Nephron (organoid): ENCODE measurements around the gene PFDN1.

Experiments
- H3K27ac Mint-ChIP-seq, 3 experiments: 2 replicates each; pipeline ENCODE4 v1.8.0; 2020; ENCODE audit warnings: mixed read lengths in 3 of 3, mild to moderate bottlenecking in 2 of 3, moderate library complexity in 1 of 3
- H3K27me3 Mint-ChIP-seq: 2 replicates; pipeline ENCODE4 v1.8.0; 2021; ENCODE audit warnings: low read depth, mild to moderate bottlenecking, moderate library complexity, mixed read lengths
- H3K36me3 Mint-ChIP-seq: 2 replicates; pipeline ENCODE4 v1.8.0; 2020; ENCODE audit warnings: low read depth, mixed read lengths
- H3K4me1 Mint-ChIP-seq: 2 replicates; pipeline ENCODE4 v1.8.0; 2020; ENCODE audit warnings: mixed read lengths
- H3K4me3 Mint-ChIP-seq, 3 experiments: 2 replicates each; pipeline ENCODE4 v1.8.0; 2020; ENCODE audit warnings: mild to moderate bottlenecking in 3 of 3, mixed read lengths in 3 of 3, moderate library complexity in 2 of 3
- H3K9me3 Mint-ChIP-seq: 2 replicates; pipeline ENCODE4 v1.8.0; 2020; ENCODE audit warnings: mixed read lengths
- TF ChIP-seq, protein P1 (sequence below), 3 experiments: fragments of 200-600 bp; sonication (generic); IDR thresholded peaks; one replicate each; pipeline ENCODE4 v1.5.0; 2021; ENCODE audit warnings: antibody characterized with exemption in 3 of 3; ENCODE audit not compliant: unreplicated experiment in 3 of 3

The PFDN1 gene

DNA sequence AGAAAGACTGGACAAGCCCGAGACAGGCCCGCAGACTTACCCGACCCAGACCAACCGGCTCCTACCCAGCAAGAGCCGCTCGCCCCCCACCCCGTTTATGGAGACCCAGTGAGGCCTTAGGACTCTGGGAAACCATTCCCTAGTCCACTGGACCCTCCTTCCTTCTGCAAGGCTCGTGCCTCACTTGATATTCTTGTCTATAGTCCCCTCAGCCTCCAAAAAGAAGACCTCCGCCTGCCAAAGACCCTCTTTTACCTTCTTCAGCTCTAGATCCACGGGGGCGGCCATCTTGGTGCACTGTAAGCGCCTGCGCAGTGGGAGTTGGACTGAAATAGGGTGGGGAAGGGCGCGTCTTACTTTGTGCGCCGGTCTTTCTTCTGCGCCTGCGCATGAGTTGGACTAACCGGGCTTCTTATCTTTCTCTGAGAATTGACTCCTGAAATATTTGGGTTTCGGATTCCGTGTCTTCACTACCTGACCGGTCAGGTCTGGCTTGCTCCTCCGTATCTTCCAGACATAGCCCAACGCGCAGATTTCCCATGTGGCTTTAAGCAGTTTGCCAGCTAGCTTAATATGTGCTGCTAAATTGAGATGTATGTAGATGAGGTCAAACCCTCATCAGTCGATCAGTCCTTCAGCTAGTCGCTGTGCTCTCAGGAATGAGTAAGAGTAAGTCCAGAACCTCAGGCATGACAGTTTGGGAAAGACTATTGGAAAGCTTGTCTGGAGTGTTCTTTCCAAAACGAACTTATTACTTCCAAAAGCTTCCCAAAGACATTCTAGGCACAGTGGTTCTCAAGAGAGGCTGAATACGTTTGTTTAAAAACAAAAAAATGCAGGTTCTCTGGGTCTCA, at the start of gene PFDN1:
Gene PFDN1 (minus strand): TSS at position 316 of the 854 bp plus-strand sequence. CDS start 28 bp downstream, at position 288.
- Mint-ChIP-seq H3K27ac (peak within 1 kb of the TSS; percentile 89 to 99 (median 98)), H3K4me3 (peak within 1 kb of the TSS; percentile 97 to 99 (median 97)), H3K4me1 (peaks cover 33% of the 10 kb centered on the region), H3K36me3 (peaks cover 15% of the 10 kb centered on the region), H3K9me3 (no peaks in the 10 kb centered on the region), H3K27me3 (peaks cover 7% of the 10 kb centered on the region)
- TF ChIP-seq, protein P1, sequence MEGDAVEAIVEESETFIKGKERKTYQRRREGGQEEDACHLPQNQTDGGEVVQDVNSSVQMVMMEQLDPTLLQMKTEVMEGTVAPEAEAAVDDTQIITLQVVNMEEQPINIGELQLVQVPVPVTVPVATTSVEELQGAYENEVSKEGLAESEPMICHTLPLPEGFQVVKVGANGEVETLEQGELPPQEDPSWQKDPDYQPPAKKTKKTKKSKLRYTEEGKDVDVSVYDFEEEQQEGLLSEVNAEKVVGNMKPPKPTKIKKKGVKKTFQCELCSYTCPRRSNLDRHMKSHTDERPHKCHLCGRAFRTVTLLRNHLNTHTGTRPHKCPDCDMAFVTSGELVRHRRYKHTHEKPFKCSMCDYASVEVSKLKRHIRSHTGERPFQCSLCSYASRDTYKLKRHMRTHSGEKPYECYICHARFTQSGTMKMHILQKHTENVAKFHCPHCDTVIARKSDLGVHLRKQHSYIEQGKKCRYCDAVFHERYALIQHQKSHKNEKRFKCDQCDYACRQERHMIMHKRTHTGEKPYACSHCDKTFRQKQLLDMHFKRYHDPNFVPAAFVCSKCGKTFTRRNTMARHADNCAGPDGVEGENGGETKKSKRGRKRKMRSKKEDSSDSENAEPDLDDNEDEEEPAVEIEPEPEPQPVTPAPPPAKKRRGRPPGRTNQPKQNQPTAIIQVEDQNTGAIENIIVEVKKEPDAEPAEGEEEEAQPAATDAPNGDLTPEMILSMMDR (IDR thresholded peaks at IDR 0.05; ENCODE audit: unreplicated experiment in 3 of 3) = no peak

DNA sequence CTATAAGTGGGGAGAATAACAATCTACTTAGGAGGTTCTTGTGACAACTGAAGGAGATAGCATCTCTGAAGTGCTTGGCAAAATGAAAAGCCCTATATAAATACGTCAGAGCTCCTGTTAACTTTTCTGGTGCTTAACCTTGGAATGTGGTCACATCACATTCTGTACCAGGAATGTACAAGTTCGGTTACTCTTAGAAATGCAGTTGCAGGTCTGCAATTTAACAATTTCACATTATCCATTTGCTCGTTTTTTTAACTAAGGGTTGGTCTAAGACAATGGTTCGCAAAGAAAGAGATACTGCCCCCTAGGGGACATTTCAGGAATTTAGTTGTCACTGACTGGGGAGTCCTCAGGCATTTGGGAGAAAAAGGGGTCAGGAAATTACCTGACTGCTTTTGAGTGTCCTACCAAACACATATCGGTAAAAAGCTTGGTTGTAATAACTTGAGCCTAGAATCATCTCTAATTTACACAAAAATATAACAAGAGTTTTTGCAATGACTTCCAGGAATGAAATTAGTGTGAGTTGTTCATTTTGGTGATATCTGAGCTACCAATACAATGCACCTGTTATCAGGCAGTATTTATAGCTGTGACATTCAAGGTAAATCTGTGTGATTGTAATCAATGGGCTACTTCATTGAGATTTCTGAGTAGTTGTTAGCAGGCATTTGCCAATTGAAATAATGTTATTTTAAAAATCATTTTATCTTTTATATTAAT, 48.9 kb upstream of the PFDN1 start:
- Mint-ChIP-seq H3K27ac (no peak overlapping the region), H3K9me3 (no peaks in the 10 kb centered on the region), H3K27me3 (peaks cover 32% of the 10 kb centered on the region), H3K4me1 (peaks cover 16% of the 10 kb centered on the region), H3K36me3 (no peaks in the 10 kb centered on the region), H3K4me3 (no peak overlapping the region)
- TF ChIP-seq, protein P1 (IDR thresholded peaks at IDR 0.05; ENCODE audit: unreplicated experiment in 3 of 3) = peak; percentile 87 to 91 (median 89)

GRCh38 chr5:140349244-140349643, 46.3 kb upstream of the PFDN1 start:
- peaks cover 27% of the 10 kb centered on the region for H3K4me1 Mint-ChIP-seq
- TF ChIP-seq, protein P1 (IDR thresholded peaks at IDR 0.05; ENCODE audit: unreplicated experiment in 3 of 3) = no peak
- no peaks in the 10 kb centered on the region for H3K36me3 Mint-ChIP-seq
- peak overlapping the region in 1 of 3 experiments; percentile 37 for H3K4me3 Mint-ChIP-seq
- H3K9me3 Mint-ChIP-seq = no peaks in the 10 kb centered on the region
- H3K27ac Mint-ChIP-seq = no peak overlapping the region
- H3K27me3 Mint-ChIP-seq = peaks cover 49% of the 10 kb centered on the region

GRCh38 chr5:140348104-140348503, 45.2 kb upstream of the PFDN1 start:
- no peaks in the 10 kb centered on the region for H3K36me3 Mint-ChIP-seq
- no peaks in the 10 kb centered on the region for H3K9me3 Mint-ChIP-seq
- TF ChIP-seq, protein P1 (IDR thresholded peaks at IDR 0.05; ENCODE audit: unreplicated experiment in 3 of 3) = no peak
- peaks cover 28% of the 10 kb centered on the region for H3K4me1 Mint-ChIP-seq
- H3K27ac Mint-ChIP-seq = no peak overlapping the region
- H3K27me3 Mint-ChIP-seq = peaks cover 57% of the 10 kb centered on the region
- H3K4me3 Mint-ChIP-seq = peak overlapping the region in 2 of 3 experiments; percentile 32 to 68

- Mint-ChIP-seq H3K36me3 (no peaks in the 10 kb centered on the region), H3K27me3 (peaks cover 64% of the 10 kb centered on the region), H3K27ac (no peak overlapping the region), H3K4me1 (peaks cover 28% of the 10 kb centered on the region), H3K9me3 (no peaks in the 10 kb centered on the region), H3K4me3 (peak overlapping the region; percentile 76 to 86 (median 79))
- TF ChIP-seq, protein P1 (IDR thresholded peaks at IDR 0.05; ENCODE audit: unreplicated experiment in 3 of 3) = no peak
Observed at GRCh38 chr5:140347360-140347759, 44.5 kb upstream of the PFDN1 start.
